Measurements from ENCODE around the gene FASTKD1. TPM values are rescaled to one million over a fixed set of nuclear protein-coding genes. Genes with fewer than 3 reads are reported as not detected.
A peak's percentile ranks its signal among the peaks of the same experiment; 100 is the strongest.
"Not testable (repeated sequence)": the region's sequence is repeated elsewhere in the genome, so short reads cannot be mapped to it uniquely, and the experiment has no call there.

FASTKD1 gene
- polyA plus RNA-seq, 2 of the 4 experiments (the other 2 are of a cell fraction) = 28.1 to 52.9 TPM

DNA sequence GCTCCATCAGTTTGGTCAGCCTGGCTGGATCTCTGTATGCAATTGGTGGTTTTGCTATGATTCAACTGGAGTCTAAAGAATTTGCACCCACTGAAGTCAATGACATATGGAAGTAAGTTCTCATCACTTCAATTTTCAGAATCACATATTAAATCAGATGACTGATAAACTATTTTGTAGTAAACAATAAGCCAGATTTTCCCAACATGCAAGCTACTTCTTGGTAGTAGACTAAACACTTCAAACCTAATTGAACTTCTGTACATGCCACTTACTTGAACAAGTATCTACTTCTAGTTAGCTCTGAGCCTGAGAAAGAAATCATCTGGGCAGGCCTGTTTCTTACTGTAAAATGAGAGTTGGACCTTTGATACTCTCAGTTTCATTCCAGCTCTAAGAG is 52.8 kb downstream of the FASTKD1 start:
- FAIRE-seq (no peak), ATAC-seq (no peak), DNase-seq (ENCODE audit: low read depth in 1 of 2, low spot score in 1 of 2) (no peak)
- TF ChIP-seq CEBPB (IDR thresholded peaks at IDR 0.05) (no peak), HEYL (CRISPR knock-in tag; IDR thresholded peaks at IDR 0.05) (no peak), EHMT2 (IDR thresholded peaks at IDR 0.05; ENCODE audit: low read depth) (no peak)
- TF ChIP-seq, protein P1, sequence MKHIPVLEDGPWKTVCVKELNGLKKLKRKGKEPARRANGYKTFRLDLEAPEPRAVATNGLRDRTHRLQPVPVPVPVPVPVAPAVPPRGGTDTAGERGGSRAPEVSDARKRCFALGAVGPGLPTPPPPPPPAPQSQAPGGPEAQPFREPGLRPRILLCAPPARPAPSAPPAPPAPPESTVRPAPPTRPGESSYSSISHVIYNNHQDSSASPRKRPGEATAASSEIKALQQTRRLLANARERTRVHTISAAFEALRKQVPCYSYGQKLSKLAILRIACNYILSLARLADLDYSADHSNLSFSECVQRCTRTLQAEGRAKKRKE (CRISPR knock-in tag; IDR thresholded peaks at IDR 0.05; ENCODE audit: low read depth) = no peak
- Histone ChIP-seq H3K4me2 (no peak overlapping the region), H3K27ac (no peak overlapping the region), H3K4me1 (no peaks in the 10 kb centered on the region), H3K9me3 (no peaks in the 10 kb centered on the region), H3K4me3 (no peak overlapping the region)
- ChIA-PET CTCF (interaction anchor here (0.8 to 2.7 kb wide), 4 partner anchors 7 to 247 kb away, joined by 3 to 10 read pairs (median 5); partner anchors contain the start of gene BBS5), POLR2A (no interaction called here)

GRCh38 chr2:169516488-169516995 is 57.1 kb downstream of the FASTKD1 start:
- CTCF ChIA-PET = interaction anchor here (1.4 to 1.7 kb wide), 2 partner anchors 11 to 12 kb away, joined by 3 to 5 read pairs; no protein-coding TSS in a partner anchor
- H3K27ac ChIP-seq; DNase-seq (ENCODE audit: low read depth in 1 of 2, low spot score in 1 of 2); H3K9me3 ChIP-seq; H3K4me3 ChIP-seq; H3K4me1 ChIP-seq; FAIRE-seq; ATAC-seq; POLR2A ChIA-PET; H3K4me2 ChIP-seq: not testable (repeated sequence)
- WGBS (ENCODE audit: missing lambda C conversion rate) = 88% methylated on average over 10 of the region's 10 CpGs

DNA sequence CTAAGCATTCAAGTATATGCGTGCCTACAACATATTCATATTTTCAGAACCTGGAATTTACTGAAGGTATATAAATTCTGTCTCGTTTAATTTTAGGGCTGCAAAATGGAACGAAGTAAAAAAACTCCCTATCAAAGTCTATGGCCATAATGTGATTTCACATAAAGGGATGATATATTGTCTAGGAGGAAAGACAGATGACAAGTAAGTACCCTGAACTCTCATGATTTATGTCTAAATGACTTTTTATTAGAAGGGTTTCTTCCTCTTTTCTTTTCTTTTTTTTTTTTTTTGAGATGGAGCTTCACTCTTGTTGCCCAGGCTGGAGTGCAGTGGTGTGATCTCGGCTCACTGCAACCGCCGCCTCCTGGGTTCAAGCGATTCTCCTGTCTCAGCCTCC is 58.9 kb downstream of the FASTKD1 start:
- H3K27ac ChIP-seq; DNase-seq (ENCODE audit: low read depth in 1 of 2, low spot score in 1 of 2); H3K4me3 ChIP-seq; H3K4me2 ChIP-seq; H3K4me1 ChIP-seq; ATAC-seq; POLR2A ChIA-PET; FAIRE-seq; H3K9me3 ChIP-seq: not testable (repeated sequence)
- WGBS (ENCODE audit: missing lambda C conversion rate) = 93% methylated on average over 6 of the region's 7 CpGs
- CTCF ChIA-PET = interaction anchor here (1.5 kb wide), 1 partner anchor 36 kb away, joined by 7 read pairs; the partner anchor contains the start of gene BBS5

GRCh38 chr2:169513926-169514325 is 59.7 kb downstream of the FASTKD1 start:
- POLR2A ChIA-PET = no interaction called here
- Histone ChIP-seq H3K4me2 (no peak overlapping the region), H3K4me3 (no peak overlapping the region), H3K27ac (no peak overlapping the region), H3K4me1 (peaks cover 18% of the 10 kb centered on the region), H3K9me3 (no peaks in the 10 kb centered on the region)
- FAIRE-seq (no peak), ATAC-seq (no peak), DNase-seq (ENCODE audit: low read depth in 1 of 2, low spot score in 1 of 2) (no peak)
- CTCF ChIA-PET = interaction anchor here (0.5 to 1.5 kb wide), 4 partner anchors 14 to 642 kb away, joined by 3 to 8 read pairs (median 6); partner anchors contain the start of gene BBS5
- TF ChIP-seq JUNB (IDR thresholded peaks at IDR 0.05) (no peak), EP300 (IDR thresholded peaks at IDR 0.05) (no peak), HOXA7 (CRISPR knock-in tag; IDR thresholded peaks at IDR 0.05) (no peak)
- 84% methylated on average over 3 of the region's 3 CpGs for WGBS (ENCODE audit: missing lambda C conversion rate)

DNA sequence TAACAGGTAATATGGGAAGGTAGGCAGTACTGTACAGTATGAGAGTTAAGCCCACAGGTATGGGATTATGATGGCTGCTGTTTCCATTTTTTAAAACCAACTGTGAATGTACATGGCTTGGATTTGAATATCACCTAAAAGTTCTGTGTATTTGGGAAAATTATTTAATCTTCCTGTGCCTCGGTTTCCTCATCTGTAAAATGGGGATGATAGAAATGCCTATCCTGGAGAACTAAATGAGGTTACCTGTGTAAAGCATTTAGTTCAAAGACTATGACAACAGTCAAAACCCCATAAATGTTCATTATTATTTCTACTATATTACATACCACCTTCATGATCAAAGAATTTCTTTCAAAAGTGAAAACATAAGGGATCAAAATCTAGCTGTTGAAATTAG is 60.6 kb downstream of the FASTKD1 start:
- FAIRE-seq (no peak), ATAC-seq (no peak), DNase-seq (ENCODE audit: low read depth in 1 of 2, low spot score in 1 of 2) (no peak)
- Histone ChIP-seq H3K4me3 (no peak overlapping the region), H3K4me2 (no peak overlapping the region), H3K9me3 (no peaks in the 10 kb centered on the region), H3K4me1 (peaks cover 21% of the 10 kb centered on the region), H3K27ac (no peak overlapping the region)
- ChIA-PET CTCF (interaction anchor here (1.2 to 1.4 kb wide), 2 partner anchors 15 to 277 kb away, joined by 4 to 8 read pairs; no protein-coding TSS in a partner anchor), POLR2A (no interaction called here)
- TF ChIP-seq HEYL (CRISPR knock-in tag; IDR thresholded peaks at IDR 0.05) (no peak), KDM1A (IDR thresholded peaks at IDR 0.05; ENCODE audit: low read depth) (0 out of 2 replicates have a peak, but pooled peaks have one; percentile 29), ELK1 (IDR thresholded peaks at IDR 0.05; ENCODE audit: low read depth, low read length) (no peak), RCOR1 (IDR thresholded peaks at IDR 0.05; ENCODE audit: low read depth, low read length) (no peak), ZFP36 (IDR thresholded peaks at IDR 0.05; ENCODE audit: borderline replicate concordance, partially characterized antibody) (no peak)
- WGBS (ENCODE audit: missing lambda C conversion rate) = 89% methylated on average over 1 of the region's 1 CpG

All from A549 (cell line).